Measurements from ENCODE around the gene MSANTD3.

Gene MSANTD3

GRCh38 chr9:100443781-100444768 lies 17.1 kb downstream of the MSANTD3 start:
- Mint-ChIP-seq H3K9me3 (no peaks in the 10 kb centered on the region), H3K36me3 (ENCODE audit: low read depth) (peaks cover 28% of the 10 kb centered on the region), H3K4me3 (peak overlapping the region in 1 of 3 experiments; percentile 2), H3K27ac (peak overlapping the region; percentile 29 to 61 (median 55)), H3K4me1 (peaks cover 21% of the 10 kb centered on the region), H3K27me3 (ENCODE audit: low read depth) (no peaks in the 10 kb centered on the region)
- no peak for TF ChIP-seq CTCF (IDR thresholded peaks at IDR 0.05; ENCODE audit: unreplicated experiment in 3 of 3)

GRCh38 chr9:100445161-100445902 lies 18.4 kb downstream of the MSANTD3 start:
- H3K27ac Mint-ChIP-seq = no peak overlapping the region

DNA sequence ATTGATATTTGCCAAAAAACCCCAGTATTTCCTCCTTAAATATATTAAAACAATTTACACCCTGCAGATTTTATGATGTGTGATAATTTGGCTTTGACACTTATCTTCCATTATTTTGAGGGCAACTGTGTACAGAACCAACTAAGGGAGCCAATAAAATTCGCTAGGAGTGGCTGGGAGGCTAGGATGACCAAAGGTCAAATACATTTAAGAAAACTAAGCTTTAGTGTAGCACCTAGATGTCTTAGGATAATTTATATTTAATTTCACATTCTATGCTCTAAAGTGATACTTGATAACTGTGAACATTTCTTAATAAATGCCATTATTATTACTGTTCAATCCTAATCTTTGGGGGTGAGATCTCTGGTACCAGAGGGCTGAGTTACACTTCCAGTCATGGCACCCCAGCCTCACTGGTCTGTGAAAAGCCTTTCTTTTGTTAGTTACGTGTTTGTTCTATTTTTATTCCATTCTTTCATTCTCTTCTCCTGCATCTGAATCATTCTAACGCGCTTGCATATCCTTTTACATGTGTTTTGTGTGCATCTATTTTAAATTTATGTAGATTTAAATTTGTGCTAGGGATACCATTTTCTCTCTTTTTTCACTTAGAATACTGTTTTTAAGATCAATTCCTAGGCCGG lies 19.1 kb downstream of the MSANTD3 start:
- Mint-ChIP-seq H3K4me3 (no peak overlapping the region), H3K36me3 (ENCODE audit: low read depth) (peaks cover 43% of the 10 kb centered on the region), H3K27ac (no peak overlapping the region), H3K4me1 (peaks cover 14% of the 10 kb centered on the region), H3K9me3 (no peaks in the 10 kb centered on the region), H3K27me3 (ENCODE audit: low read depth) (no peaks in the 10 kb centered on the region)
- no peak for TF ChIP-seq CTCF (IDR thresholded peaks at IDR 0.05; ENCODE audit: unreplicated experiment in 3 of 3)

More at GRCh38 chr9:100445161-100445902, 18.4 kb downstream of the MSANTD3 start:
- Mint-ChIP-seq H3K4me1 (peaks cover 14% of the 10 kb centered on the region), H3K4me3 (no peak overlapping the region), H3K27me3 (ENCODE audit: low read depth) (no peaks in the 10 kb centered on the region), H3K36me3 (ENCODE audit: low read depth) (peaks cover 36% of the 10 kb centered on the region), H3K9me3 (no peaks in the 10 kb centered on the region)
- TF ChIP-seq CTCF (IDR thresholded peaks at IDR 0.05; ENCODE audit: unreplicated experiment in 3 of 3) = no peak

- H3K36me3 Mint-ChIP-seq (ENCODE audit: low read depth) = peaks cover 49% of the 10 kb centered on the region
- H3K9me3 Mint-ChIP-seq = peaks cover 3% of the 10 kb centered on the region
- no peak for TF ChIP-seq CTCF (IDR thresholded peaks at IDR 0.05; ENCODE audit: unreplicated experiment in 3 of 3)
- no peak overlapping the region for H3K4me3 Mint-ChIP-seq
- no peak overlapping the region for H3K27ac Mint-ChIP-seq
- no peaks in the 10 kb centered on the region for H3K27me3 Mint-ChIP-seq (ENCODE audit: low read depth)
- H3K4me1 Mint-ChIP-seq = peaks cover 9% of the 10 kb centered on the region
Observed at GRCh38 chr9:100447041-100447440, 20.1 kb downstream of the MSANTD3 start.

DNA sequence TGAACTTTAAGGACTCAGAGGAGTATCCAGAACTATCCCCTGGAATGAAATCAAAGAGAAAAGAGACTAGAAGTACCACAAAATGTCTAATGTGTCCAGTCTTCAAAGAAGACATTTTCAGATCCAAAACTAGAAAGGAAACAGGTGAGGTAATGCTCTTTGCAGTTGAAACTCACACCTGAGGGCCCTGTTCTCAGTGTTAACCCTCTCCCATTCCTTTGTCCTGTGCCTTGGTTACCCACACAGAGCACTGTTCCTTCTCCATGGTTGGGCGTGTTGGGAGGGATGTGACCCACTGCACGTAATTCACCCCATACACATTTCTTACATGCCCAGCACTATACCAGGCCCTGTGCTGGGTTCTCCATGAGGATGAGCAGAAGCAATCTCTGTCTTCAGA lies 21.3 kb downstream of the MSANTD3 start:
- TF ChIP-seq CTCF (IDR thresholded peaks at IDR 0.05; ENCODE audit: unreplicated experiment in 3 of 3) = no peak
- Mint-ChIP-seq H3K36me3 (ENCODE audit: low read depth) (peaks cover 59% of the 10 kb centered on the region), H3K27me3 (ENCODE audit: low read depth) (no peaks in the 10 kb centered on the region), H3K27ac (no peak overlapping the region), H3K4me1 (peaks cover 6% of the 10 kb centered on the region), H3K9me3 (peaks cover 3% of the 10 kb centered on the region), H3K4me3 (no peak overlapping the region)
